HEK293T (cell line): ENCODE results near the gene GBGT1.

Experiments used
- CTCF ChIA-PET: fragments of 350-600 bp; formaldehyde crosslinking; extraction: SDS; loops from one replicate; lab custom pipeline; 2021; ENCODE audit warnings: antibody characterized with exemption, inconsistent platforms; lab: Yijun Ruan, JAX
- POLR2A ChIA-PET: fragments of 350-600 bp; formaldehyde crosslinking; extraction: SDS; loops from one replicate; lab custom pipeline; 2020; ENCODE audit warnings: antibody characterized with exemption, inconsistent platforms; lab: Yijun Ruan, JAX
- DNase-seq: peaks from one replicate; pipeline ENCODE4 v3.0.0; 2012; ENCODE audit warnings: mixed read lengths; ENCODE audit errors: extremely low spot score
- ARNT ChIP-seq: fragments of 450-650 bp; IDR thresholded peaks from 2 replicates; pipeline ENCODE4 v1.6.1; 2017; ENCODE audit warnings: mild to moderate bottlenecking
- BHLHE40 ChIP-seq: fragments of 450-650 bp; IDR thresholded peaks from 2 replicates; pipeline ENCODE4 v1.6.1; 2016; ENCODE audit warnings: mild to moderate bottlenecking, moderate library complexity, borderline replicate concordance
- CTBP1 ChIP-seq: fragments of 450-650 bp; IDR thresholded peaks from 2 replicates; pipeline ENCODE4 v1.6.1; 2016; ENCODE audit warnings: borderline replicate concordance
- ELF4 ChIP-seq: fragments of 450-650 bp; IDR thresholded peaks from 2 replicates; pipeline ENCODE4 v1.6.1; 2017; ENCODE audit warnings: antibody characterized with exemption
- FOXA1 ChIP-seq: fragments of 450-650 bp; IDR thresholded peaks from 2 replicates; pipeline ENCODE4 v1.6.1; 2016; ENCODE audit warnings: mild to moderate bottlenecking
- FOXK2 ChIP-seq: fragments of 450-650 bp; IDR thresholded peaks from 2 replicates; pipeline ENCODE4 v1.6.1; 2016; ENCODE audit warnings: mild to moderate bottlenecking
- FOXM1 ChIP-seq: fragments of 450-650 bp; IDR thresholded peaks from 2 replicates; pipeline ENCODE4 v1.6.1; 2017; ENCODE audit warnings: mild to moderate bottlenecking, borderline replicate concordance
- HDGF ChIP-seq: fragments of 450-650 bp; IDR thresholded peaks from 2 replicates; pipeline ENCODE4 v1.6.1; 2017; ENCODE audit warnings: antibody characterized with exemption, borderline replicate concordance
- L3MBTL2 ChIP-seq: fragments of 450-650 bp; conservative IDR thresholded peaks from 2 replicates; pipeline ENCODE4 v1.6.1; 2016; ENCODE audit warnings: mild to moderate bottlenecking
- LEF1 ChIP-seq: fragments of 450-650 bp; IDR thresholded peaks from 2 replicates; pipeline ENCODE4 v1.6.1; 2017; ENCODE audit warnings: mild to moderate bottlenecking, borderline replicate concordance
- NFRKB ChIP-seq: fragments of 450-650 bp; IDR thresholded peaks from 2 replicates; pipeline ENCODE4 v1.6.1; 2016; ENCODE audit warnings: mild to moderate bottlenecking, moderate library complexity
- SP1 ChIP-seq: fragments of 450-650 bp; IDR thresholded peaks from 2 replicates; pipeline ENCODE4 v1.6.1; 2017
- SUZ12 ChIP-seq: fragments of 450-650 bp; IDR thresholded peaks from 2 replicates; pipeline ENCODE4 v1.6.1; 2016; ENCODE audit warnings: mild to moderate bottlenecking
- TARDBP ChIP-seq: fragments of 450-650 bp; IDR thresholded peaks from 2 replicates; pipeline ENCODE4 v1.6.1; 2016
- ZNF384 ChIP-seq: fragments of 450-650 bp; IDR thresholded peaks from 2 replicates; pipeline ENCODE4 v1.6.1; 2016
- TF ChIP-seq, protein P1 (sequence below): fragments of 450-650 bp; IDR thresholded peaks from 2 replicates; pipeline ENCODE4 v1.6.1; 2016

GBGT1 gene

DNA sequence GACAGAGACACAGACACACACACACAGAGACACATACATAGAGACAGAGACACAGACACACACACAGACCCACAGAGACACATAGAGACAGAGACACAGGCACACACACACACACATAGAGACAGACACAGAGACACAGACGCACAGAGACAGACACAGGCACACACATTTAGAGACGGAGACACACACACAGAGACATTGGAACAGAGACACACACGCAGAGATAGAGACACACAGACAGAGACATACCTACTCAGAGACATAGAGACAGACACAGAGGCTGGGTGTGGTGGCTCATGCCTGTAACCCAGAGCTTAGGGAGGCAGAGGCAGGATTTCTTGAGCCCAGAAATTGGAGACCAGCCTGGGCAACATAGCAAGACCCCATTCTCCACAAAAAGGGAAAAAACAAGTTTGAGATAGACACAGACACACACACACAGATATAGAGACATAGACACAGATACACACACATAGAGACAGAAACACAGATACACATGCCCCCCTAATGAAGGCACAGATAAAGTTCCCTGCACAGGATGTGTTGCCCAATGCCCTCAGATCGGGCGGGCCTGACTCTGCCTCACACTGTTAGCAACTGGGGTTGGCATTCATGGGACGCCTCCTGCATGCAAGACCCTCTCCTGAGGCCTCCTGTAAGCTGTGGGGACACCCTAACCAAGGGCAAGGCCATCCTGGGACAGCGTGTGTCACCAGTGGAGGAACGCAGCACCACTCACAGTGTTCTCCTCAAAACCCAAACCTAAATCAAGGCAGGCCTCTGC, 39.4 kb downstream of the GBGT1 start:
- TF ChIP-seq TARDBP: no peak
- TF ChIP-seq SP1: no peak
- TF ChIP-seq CTBP1: no peak
- TF ChIP-seq FOXK2: no peak
- no peak for TF ChIP-seq HDGF
- no peak for TF ChIP-seq NFRKB
- TF ChIP-seq FOXM1: no peak
- no peak for TF ChIP-seq BHLHE40
- no peak for TF ChIP-seq FOXA1
- no peak for TF ChIP-seq ELF4
- TF ChIP-seq LEF1: no peak
- TF ChIP-seq, protein P1, sequence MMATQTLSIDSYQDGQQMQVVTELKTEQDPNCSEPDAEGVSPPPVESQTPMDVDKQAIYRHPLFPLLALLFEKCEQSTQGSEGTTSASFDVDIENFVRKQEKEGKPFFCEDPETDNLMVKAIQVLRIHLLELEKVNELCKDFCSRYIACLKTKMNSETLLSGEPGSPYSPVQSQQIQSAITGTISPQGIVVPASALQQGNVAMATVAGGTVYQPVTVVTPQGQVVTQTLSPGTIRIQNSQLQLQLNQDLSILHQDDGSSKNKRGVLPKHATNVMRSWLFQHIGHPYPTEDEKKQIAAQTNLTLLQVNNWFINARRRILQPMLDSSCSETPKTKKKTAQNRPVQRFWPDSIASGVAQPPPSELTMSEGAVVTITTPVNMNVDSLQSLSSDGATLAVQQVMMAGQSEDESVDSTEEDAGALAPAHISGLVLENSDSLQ: no peak
- TF ChIP-seq SUZ12: no peak
- TF ChIP-seq ZNF384: no peak
- ChIA-PET POLR2A (no interaction called here), CTCF (interaction anchor here (0.6 kb wide), 1 partner anchor 46 kb away, joined by 3 read pairs; no protein-coding TSS in a partner anchor)
- no peak for DNase-seq

GRCh38 chr9:133122935-133123611, 40.6 kb downstream of the GBGT1 start:
- no peak for DNase-seq
- ChIA-PET CTCF (interaction anchor here (0.6 to 1.1 kb wide), 2 partner anchors 18 to 22 kb away, joined by 3 to 7 read pairs; no protein-coding TSS in a partner anchor), POLR2A (no interaction called here)
- no peak for TF ChIP-seq SUZ12
- TF ChIP-seq LEF1: no peak
- no peak for TF ChIP-seq FOXK2
- TF ChIP-seq HDGF: no peak
- TF ChIP-seq NFRKB: no peak
- no peak for TF ChIP-seq L3MBTL2
- TF ChIP-seq, protein P1: no peak
- TF ChIP-seq BHLHE40: no peak
- TF ChIP-seq TARDBP: no peak
- no peak for TF ChIP-seq CTBP1
- no peak for TF ChIP-seq ELF4
- TF ChIP-seq FOXM1: no peak
- no peak for TF ChIP-seq ARNT
- TF ChIP-seq ZNF384: no peak

GRCh38 chr9:133122605-133122934, 41.1 kb downstream of the GBGT1 start:
- DNase-seq: no peak
- ChIA-PET CTCF (interaction anchor here (0.6 to 1.1 kb wide), 2 partner anchors 18 to 22 kb away, joined by 3 to 7 read pairs; no protein-coding TSS in a partner anchor), POLR2A (no interaction called here)
- TF ChIP-seq, protein P1: no peak
- TF ChIP-seq ELF4 (no peak), TARDBP (no peak), HDGF (no peak), FOXM1 (no peak), CTBP1 (no peak), LEF1 (no peak), FOXK2 (no peak), ZNF384 (no peak), FOXA1 (no peak), SUZ12 (no peak), L3MBTL2 (no peak)

GRCh38 chr9:133121915-133122550, 41.7 kb downstream of the GBGT1 start:
- ChIA-PET CTCF (interaction anchor here (1.1 kb wide), 1 partner anchor 23 kb away, joined by 7 read pairs; no protein-coding TSS in a partner anchor), POLR2A (no interaction called here)
- DNase-seq: no peak
- TF ChIP-seq BHLHE40 (no peak), SP1 (no peak)
- TF ChIP-seq, protein P1: no peak

- TF ChIP-seq ZNF384: no peak
- no peak for TF ChIP-seq LEF1
- ChIA-PET CTCF (no interaction called here), POLR2A (no interaction called here)
- DNase-seq: peak; percentile 97
Measured at GRCh38 chr9:133121198-133121914, 42.4 kb downstream of the GBGT1 start, which contains the start of gene RALGDS. TSS of gene RALGDS (minus strand) at chr9:133121240. CDS start at chr9:133121154, 86 bp downstream.
